ENCODE data around the gene BMP8B.
"Not testable (repeated sequence)": the region's sequence is repeated elsewhere in the genome, so short reads cannot be mapped to it uniquely, and the experiment has no call there.

Gene BMP8B

GRCh38 chr1:39779137-39779536 is 9.5 kb downstream of the BMP8B start:
- H3K27ac ChIP-seq: no peak overlapping the region
- TF ChIP-seq CTCF (conservative IDR thresholded peaks at IDR 0.05): no peak

- not testable (repeated sequence) for H3K27ac ChIP-seq
These were observed 10.1 kb downstream of the BMP8B start for GRCh38 chr1:39778463-39779099.

- H3K27ac ChIP-seq: not testable (repeated sequence)
These were observed 10.8 kb downstream of the BMP8B start for GRCh38 chr1:39777896-39778295.

- no peak for TF ChIP-seq CTCF (conservative IDR thresholded peaks at IDR 0.05)
- H3K27ac ChIP-seq: no peak overlapping the region
These were observed 11.4 kb downstream of the BMP8B start for GRCh38 chr1:39777306-39777705.

- no peak overlapping the region for H3K27ac ChIP-seq
- no peak for TF ChIP-seq CTCF (conservative IDR thresholded peaks at IDR 0.05)
These were observed 11.8 kb downstream of the BMP8B start for GRCh38 chr1:39776886-39777285.

- H3K27ac ChIP-seq: no peak overlapping the region
- no peak for TF ChIP-seq CTCF (conservative IDR thresholded peaks at IDR 0.05)
These were observed 12.3 kb downstream of the BMP8B start for GRCh38 chr1:39776400-39776713.

- not testable (repeated sequence) for H3K27ac ChIP-seq
These were observed 12.8 kb downstream of the BMP8B start for GRCh38 chr1:39775676-39776399.

GRCh38 chr1:39775141-39775540 is 13.5 kb downstream of the BMP8B start:
- H3K27ac ChIP-seq: not testable (repeated sequence)

- H3K27ac ChIP-seq: not testable (repeated sequence)
These were observed 15.2 kb downstream of the BMP8B start for GRCh38 chr1:39773369-39773979.

GRCh38 chr1:39771022-39771532 is 17.6 kb downstream of the BMP8B start, which contains the start of gene OXCT2:
Gene OXCT2 (minus strand): TSS chr1:39771348. CDS start chr1:39771255, 93 bp downstream.
- H3K27ac ChIP-seq: not testable (repeated sequence)

- H3K27ac ChIP-seq: not testable (repeated sequence)
These were observed 18.3 kb downstream of the BMP8B start for GRCh38 chr1:39770100-39771021.

- not testable (repeated sequence) for H3K27ac ChIP-seq
These were observed 19.2 kb downstream of the BMP8B start for GRCh38 chr1:39769502-39769901.

GRCh38 chr1:39766466-39766865 is 22.2 kb downstream of the BMP8B start:
- not testable (repeated sequence) for H3K27ac ChIP-seq

GRCh38 chr1:39764512-39764911 is 24.2 kb downstream of the BMP8B start:
- not testable (repeated sequence) for H3K27ac ChIP-seq

- not testable (repeated sequence) for H3K27ac ChIP-seq
These were observed 24.9 kb downstream of the BMP8B start for GRCh38 chr1:39763619-39764374.
